A549 (cell line): Measurements from ENCODE around the gene YWHAG.

ENCODE experiments used
- CHD4 ChIP-seq: fragments of 200-600 bp; sonication (generic); IDR thresholded peaks from 2 replicates; pipeline ENCODE4 v1.6.1; 2016; ENCODE audit warnings: antibody characterized with exemption, mild to moderate bottlenecking, borderline replicate concordance
- ESRRA ChIP-seq: fragments of 150-350 bp; IDR thresholded peaks from 2 replicates; pipeline ENCODE4 v1.6.1; 2014; ENCODE audit warnings: mild to moderate bottlenecking, low read length, borderline replicate concordance
- HDAC2 ChIP-seq: fragments of 200-600 bp; sonication (generic); IDR thresholded peaks from 2 replicates; pipeline ENCODE4 v1.6.1; 2016
- RAD21 ChIP-seq, 2 experiments: fragments of >200 bp in 1 of 2; sonication (Bioruptor Twin) in 1 of 2; formaldehyde crosslinking in 1 of 2; IDR thresholded peaks in 1 of 2; conservative IDR thresholded peaks in 1 of 2; 2 replicates in 1 of 2; 3 replicates in 1 of 2; pipeline ENCODE4 v1.6.1; 2012 to 2018; ENCODE audit warnings: inconsistent platforms in 1 of 2
- RARB ChIP-seq: fragments of 250-450 bp; sonication (Bioruptor Pico); IDR thresholded peaks from 2 replicates; pipeline ENCODE4 v1.8.0; 2021; ENCODE audit warnings: mild to moderate bottlenecking, moderate library complexity
- TF ChIP-seq, protein P1 (sequence below): fragments of >200 bp; sonication (Bioruptor Twin); formaldehyde crosslinking; IDR thresholded peaks from 3 replicates; pipeline ENCODE4 v1.5.1; 2016
- TF ChIP-seq, protein P2 (sequence below): fragments of 250-450 bp; sonication (Bioruptor Pico); IDR thresholded peaks from 2 replicates; pipeline ENCODE4 v1.5.0; 2021; ENCODE audit warnings: mild to moderate bottlenecking, moderate library complexity, borderline replicate concordance
- TF ChIP-seq, protein P3 (sequence below): IDR thresholded peaks from 2 replicates; pipeline ENCODE4 v1.6.1; 2012
- TF ChIP-seq, protein P4 (sequence below): fragments of 450-650 bp; IDR thresholded peaks from 2 replicates; pipeline ENCODE4 v1.6.1; 2014; ENCODE audit warnings: antibody characterized with exemption
- TF ChIP-seq, protein P5 (sequence below): fragments of 200-600 bp; sonication (generic); IDR thresholded peaks from 2 replicates; pipeline ENCODE4 v1.6.1; 2016; ENCODE audit warnings: antibody characterized with exemption, mild to moderate bottlenecking, moderate library complexity

DNA sequence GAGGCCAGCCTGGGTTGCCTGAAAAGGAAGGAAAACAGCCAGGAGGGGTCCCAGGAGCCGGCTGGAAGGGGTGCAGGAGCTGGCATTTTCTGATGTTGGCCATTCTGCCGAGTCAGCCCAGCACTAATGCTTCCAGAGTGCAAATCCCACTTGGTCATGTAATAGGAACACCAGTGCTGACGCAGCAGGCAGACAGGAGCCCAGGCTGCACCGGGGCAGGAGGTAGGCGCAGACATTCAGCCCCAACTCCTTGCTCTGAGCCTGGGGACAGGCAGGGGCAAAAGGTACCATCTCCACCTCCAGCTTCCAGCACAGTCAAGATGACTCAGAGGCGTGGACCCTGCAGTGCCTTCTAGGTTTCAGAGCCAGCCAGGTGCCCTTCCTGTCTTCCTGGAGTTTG lies 10.2 kb upstream of the YWHAG start:
- TF ChIP-seq, protein P1, sequence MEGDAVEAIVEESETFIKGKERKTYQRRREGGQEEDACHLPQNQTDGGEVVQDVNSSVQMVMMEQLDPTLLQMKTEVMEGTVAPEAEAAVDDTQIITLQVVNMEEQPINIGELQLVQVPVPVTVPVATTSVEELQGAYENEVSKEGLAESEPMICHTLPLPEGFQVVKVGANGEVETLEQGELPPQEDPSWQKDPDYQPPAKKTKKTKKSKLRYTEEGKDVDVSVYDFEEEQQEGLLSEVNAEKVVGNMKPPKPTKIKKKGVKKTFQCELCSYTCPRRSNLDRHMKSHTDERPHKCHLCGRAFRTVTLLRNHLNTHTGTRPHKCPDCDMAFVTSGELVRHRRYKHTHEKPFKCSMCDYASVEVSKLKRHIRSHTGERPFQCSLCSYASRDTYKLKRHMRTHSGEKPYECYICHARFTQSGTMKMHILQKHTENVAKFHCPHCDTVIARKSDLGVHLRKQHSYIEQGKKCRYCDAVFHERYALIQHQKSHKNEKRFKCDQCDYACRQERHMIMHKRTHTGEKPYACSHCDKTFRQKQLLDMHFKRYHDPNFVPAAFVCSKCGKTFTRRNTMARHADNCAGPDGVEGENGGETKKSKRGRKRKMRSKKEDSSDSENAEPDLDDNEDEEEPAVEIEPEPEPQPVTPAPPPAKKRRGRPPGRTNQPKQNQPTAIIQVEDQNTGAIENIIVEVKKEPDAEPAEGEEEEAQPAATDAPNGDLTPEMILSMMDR, result no peak
- TF ChIP-seq RAD21 (conservative IDR thresholded peaks at IDR 0.05 in 1 of 2, IDR thresholded peaks at IDR 0.05 in 1 of 2), result no peak
- no peak for TF ChIP-seq RARB (CRISPR knock-in tag)
- no peak for TF ChIP-seq ESRRA
- TF ChIP-seq, protein P2, sequence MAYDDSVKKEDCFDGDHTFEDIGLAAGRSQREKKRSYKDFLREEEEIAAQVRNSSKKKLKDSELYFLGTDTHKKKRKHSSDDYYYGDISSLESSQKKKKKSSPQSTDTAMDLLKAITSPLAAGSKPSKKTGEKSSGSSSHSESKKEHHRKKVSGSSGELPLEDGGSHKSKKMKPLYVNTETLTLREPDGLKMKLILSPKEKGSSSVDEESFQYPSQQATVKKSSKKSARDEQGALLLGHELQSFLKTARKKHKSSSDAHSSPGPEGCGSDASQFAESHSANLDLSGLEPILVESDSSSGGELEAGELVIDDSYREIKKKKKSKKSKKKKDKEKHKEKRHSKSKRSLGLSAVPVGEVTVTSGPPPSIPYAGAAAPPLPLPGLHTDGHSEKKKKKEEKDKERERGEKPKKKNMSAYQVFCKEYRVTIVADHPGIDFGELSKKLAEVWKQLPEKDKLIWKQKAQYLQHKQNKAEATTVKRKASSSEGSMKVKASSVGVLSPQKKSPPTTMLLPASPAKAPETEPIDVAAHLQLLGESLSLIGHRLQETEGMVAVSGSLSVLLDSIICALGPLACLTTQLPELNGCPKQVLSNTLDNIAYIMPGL, result no peak
- TF ChIP-seq, protein P3, sequence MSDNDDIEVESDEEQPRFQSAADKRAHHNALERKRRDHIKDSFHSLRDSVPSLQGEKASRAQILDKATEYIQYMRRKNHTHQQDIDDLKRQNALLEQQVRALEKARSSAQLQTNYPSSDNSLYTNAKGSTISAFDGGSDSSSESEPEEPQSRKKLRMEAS, result no peak
- no peak for TF ChIP-seq CHD4
- TF ChIP-seq, protein P4, sequence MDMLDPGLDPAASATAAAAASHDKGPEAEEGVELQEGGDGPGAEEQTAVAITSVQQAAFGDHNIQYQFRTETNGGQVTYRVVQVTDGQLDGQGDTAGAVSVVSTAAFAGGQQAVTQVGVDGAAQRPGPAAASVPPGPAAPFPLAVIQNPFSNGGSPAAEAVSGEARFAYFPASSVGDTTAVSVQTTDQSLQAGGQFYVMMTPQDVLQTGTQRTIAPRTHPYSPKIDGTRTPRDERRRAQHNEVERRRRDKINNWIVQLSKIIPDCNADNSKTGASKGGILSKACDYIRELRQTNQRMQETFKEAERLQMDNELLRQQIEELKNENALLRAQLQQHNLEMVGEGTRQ, result no peak
- no peak for TF ChIP-seq HDAC2
- TF ChIP-seq, protein P5, sequence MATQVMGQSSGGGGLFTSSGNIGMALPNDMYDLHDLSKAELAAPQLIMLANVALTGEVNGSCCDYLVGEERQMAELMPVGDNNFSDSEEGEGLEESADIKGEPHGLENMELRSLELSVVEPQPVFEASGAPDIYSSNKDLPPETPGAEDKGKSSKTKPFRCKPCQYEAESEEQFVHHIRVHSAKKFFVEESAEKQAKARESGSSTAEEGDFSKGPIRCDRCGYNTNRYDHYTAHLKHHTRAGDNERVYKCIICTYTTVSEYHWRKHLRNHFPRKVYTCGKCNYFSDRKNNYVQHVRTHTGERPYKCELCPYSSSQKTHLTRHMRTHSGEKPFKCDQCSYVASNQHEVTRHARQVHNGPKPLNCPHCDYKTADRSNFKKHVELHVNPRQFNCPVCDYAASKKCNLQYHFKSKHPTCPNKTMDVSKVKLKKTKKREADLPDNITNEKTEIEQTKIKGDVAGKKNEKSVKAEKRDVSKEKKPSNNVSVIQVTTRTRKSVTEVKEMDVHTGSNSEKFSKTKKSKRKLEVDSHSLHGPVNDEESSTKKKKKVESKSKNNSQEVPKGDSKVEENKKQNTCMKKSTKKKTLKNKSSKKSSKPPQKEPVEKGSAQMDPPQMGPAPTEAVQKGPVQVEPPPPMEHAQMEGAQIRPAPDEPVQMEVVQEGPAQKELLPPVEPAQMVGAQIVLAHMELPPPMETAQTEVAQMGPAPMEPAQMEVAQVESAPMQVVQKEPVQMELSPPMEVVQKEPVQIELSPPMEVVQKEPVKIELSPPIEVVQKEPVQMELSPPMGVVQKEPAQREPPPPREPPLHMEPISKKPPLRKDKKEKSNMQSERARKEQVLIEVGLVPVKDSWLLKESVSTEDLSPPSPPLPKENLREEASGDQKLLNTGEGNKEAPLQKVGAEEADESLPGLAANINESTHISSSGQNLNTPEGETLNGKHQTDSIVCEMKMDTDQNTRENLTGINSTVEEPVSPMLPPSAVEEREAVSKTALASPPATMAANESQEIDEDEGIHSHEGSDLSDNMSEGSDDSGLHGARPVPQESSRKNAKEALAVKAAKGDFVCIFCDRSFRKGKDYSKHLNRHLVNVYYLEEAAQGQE, result no peak
